Uterus (tissue), 2 donors: ENCODE data around the gene KRTAP5-11.

Experiments
- CTCF ChIP-seq, 4 experiments: fragments of 200-600 bp in 2 of 4; fragments of 450-650 bp in 2 of 4; sonication (generic) in 2 of 4; IDR thresholded peaks; one replicate each; pipeline ENCODE4 v1.5.1; 2016 to 2019; ENCODE audit warnings: antibody characterized with exemption in 4 of 4, mild to moderate bottlenecking in 2 of 4, moderate library complexity in 1 of 4
- POLR2A ChIP-seq, 2 donors: fragments of 450-650 bp; IDR thresholded peaks; one replicate each; pipeline ENCODE4 v1.6.1; 2016; ENCODE audit warnings: antibody characterized with exemption in 2 of 2, mild to moderate bottlenecking in 1 of 2, moderate library complexity in 1 of 2

DNA sequence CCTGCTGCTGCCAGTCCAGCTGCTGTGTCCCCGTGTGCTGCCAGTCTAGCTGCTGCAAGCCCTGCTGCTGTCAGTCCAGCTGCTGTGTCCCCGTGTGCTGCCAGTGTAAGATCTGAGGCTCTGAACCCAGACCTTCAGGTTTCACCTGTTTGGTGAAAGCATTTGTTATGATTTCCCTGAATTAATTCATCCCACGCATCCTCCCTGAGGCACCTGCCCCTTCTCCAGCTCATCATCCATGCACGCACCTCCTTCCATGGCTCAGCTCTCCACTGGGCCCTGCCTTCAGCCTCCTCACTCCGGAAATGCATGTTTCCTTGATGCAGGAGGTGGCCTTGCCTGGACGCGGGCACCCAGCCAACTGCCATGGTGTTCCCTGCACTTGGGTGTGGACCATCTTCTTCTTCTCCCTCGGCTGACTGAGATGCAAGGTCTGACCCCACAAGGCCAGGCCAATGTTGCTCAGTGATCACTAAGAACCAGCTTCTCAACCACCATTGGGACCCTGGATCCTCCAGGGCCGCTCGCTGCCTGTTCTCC, 16.5 kb downstream of the KRTAP5-11 start:
- TF ChIP-seq CTCF (IDR thresholded peaks at IDR 0.05) (no peak), POLR2A (IDR thresholded peaks at IDR 0.05) (no peak)
